Panc1 (cell line): ENCODE measurements around the gene DTD1. TPM values are rescaled to one million over a fixed set of nuclear protein-coding genes. Genes with fewer than 3 reads are reported as not detected.

Source experiments
- ATAC-seq: fragments of 200-7000 bp; cut with Tn5 transposase; 2 replicates; pipeline ENCODE4 v1.9.1; 2020; ENCODE audit warnings: mild to moderate bottlenecking, moderate library complexity
- BruUV-seq: library from RNA; stranded (reverse); fragments of 400-500 nt; replicated peaks from 2 replicates; lab custom pipeline; 2021; lab: Mats Ljungman, UMichigan
- CTCF ChIA-PET: fragments of 300-600 bp; sonication (Branson Sonifier 250); formaldehyde crosslinking; loops from one replicate; lab custom pipeline; 2022; ENCODE audit warnings: antibody characterized with exemption; lab: Charles Lee
- POLR2A ChIA-PET: fragments of 300-600 bp; sonication (Branson Sonifier 250); formaldehyde crosslinking; loops from one replicate; lab custom pipeline; 2022; ENCODE audit warnings: antibody characterized with exemption; lab: Charles Lee
- DNase-seq: peaks from one replicate; pipeline ENCODE4 v3.0.0-alpha.2; 2010; ENCODE audit warnings: low read depth, low spot score
- H3K27ac ChIP-seq: 2 replicates; pipeline ENCODE4 v1.5.1; 2011; ENCODE audit warnings: mild to moderate bottlenecking, low read length, inconsistent platforms
- H3K27me3 ChIP-seq: fragments of 200-500 bp; sonication (Bioruptor generic); 2 replicates; pipeline ENCODE4 v1.6.0; 2014; ENCODE audit warnings: low read length, inconsistent platforms; ENCODE audit not compliant: control insufficient read depth, insufficient read depth
- H3K36me3 ChIP-seq: fragments of 200-500 bp; sonication (Bioruptor generic); 2 replicates; pipeline ENCODE4 v1.5.1; 2014; ENCODE audit warnings: inconsistent platforms, mild to moderate bottlenecking, low read length, moderate library complexity; ENCODE audit not compliant: control insufficient read depth, insufficient read depth
- H3K4me1 ChIP-seq: 2 replicates; pipeline ENCODE4 v1.5.1; 2011; ENCODE audit warnings: inconsistent platforms, mild to moderate bottlenecking, low read length, moderate library complexity; ENCODE audit not compliant: control insufficient read depth, insufficient read depth
- H3K4me3 ChIP-seq, 2 experiments: 2 replicates each; pipeline ENCODE4 v1.5.1; 2011 to 2012; ENCODE audit warnings: low read depth in 2 of 2, low read length in 2 of 2, mild to moderate bottlenecking in 2 of 2, inconsistent platforms in 1 of 2, moderate library complexity in 1 of 2
- H3K9me3 ChIP-seq: fragments of 200-500 bp; sonication (Bioruptor generic); 2 replicates; pipeline ENCODE4 v1.5.1; 2014; ENCODE audit warnings: low read depth, mild to moderate bottlenecking, inconsistent platforms, low read length, moderate library complexity; ENCODE audit not compliant: control insufficient read depth, insufficient read depth
- POLR2AphosphoS5 ChIP-seq: IDR thresholded peaks from 2 replicates; pipeline ENCODE4 v1.6.1; 2012; ENCODE audit warnings: mild to moderate bottlenecking, low read depth, low read length, moderate library complexity
- SIN3A ChIP-seq: IDR thresholded peaks from 2 replicates; pipeline ENCODE4 v1.6.1; 2012; ENCODE audit warnings: low read depth, mild to moderate bottlenecking, low read length, moderate library complexity, borderline replicate concordance; ENCODE audit not compliant: insufficient read depth
- TCF7L2 ChIP-seq: IDR thresholded peaks from 2 replicates; pipeline ENCODE4 v1.6.1; 2011; ENCODE audit warnings: mild to moderate bottlenecking, low read depth, low read length, inconsistent platforms
- in situ Hi-C: cut with HindIII; loops from 2 replicates; pipeline ENCODE4 v1.10.0; 2016; ENCODE audit warnings: low sequenced_read_pairs, low pct_unique_long_range_greater_than_20kb
- intact Hi-C: fragments of 100-400 bp; cut with micrococcal nuclease; formaldehyde crosslinking; loops from one replicate; pipeline ENCODE4 v1.10.0; 2022; ENCODE audit not compliant: unreplicated experiment
- total RNA-seq: library from RNA; stranded (reverse); gene quantifications from one replicate; pipeline ENCODE4 v1.2.1, GENCODE V29; 2021; ENCODE audit not compliant: unreplicated experiment
- TF ChIP-seq, protein P1 (sequence below): fragments of 450-650 bp; IDR thresholded peaks from 2 replicates; pipeline ENCODE4 v1.5.1; 2017; ENCODE audit warnings: mild to moderate bottlenecking
- TF ChIP-seq, protein P2 (sequence below), 2 experiments: IDR thresholded peaks; 2 replicates each; pipeline ENCODE4 v1.6.1; 2011 to 2012; ENCODE audit warnings: low read depth in 2 of 2, control low read depth in 1 of 2, low read length in 1 of 2, mild to moderate bottlenecking in 1 of 2, moderate library complexity in 1 of 2; ENCODE audit not compliant: insufficient read depth in 1 of 2

DTD1 gene
- total RNA-seq, 1 experiment from 2014 or later = 23.6 TPM

DNA sequence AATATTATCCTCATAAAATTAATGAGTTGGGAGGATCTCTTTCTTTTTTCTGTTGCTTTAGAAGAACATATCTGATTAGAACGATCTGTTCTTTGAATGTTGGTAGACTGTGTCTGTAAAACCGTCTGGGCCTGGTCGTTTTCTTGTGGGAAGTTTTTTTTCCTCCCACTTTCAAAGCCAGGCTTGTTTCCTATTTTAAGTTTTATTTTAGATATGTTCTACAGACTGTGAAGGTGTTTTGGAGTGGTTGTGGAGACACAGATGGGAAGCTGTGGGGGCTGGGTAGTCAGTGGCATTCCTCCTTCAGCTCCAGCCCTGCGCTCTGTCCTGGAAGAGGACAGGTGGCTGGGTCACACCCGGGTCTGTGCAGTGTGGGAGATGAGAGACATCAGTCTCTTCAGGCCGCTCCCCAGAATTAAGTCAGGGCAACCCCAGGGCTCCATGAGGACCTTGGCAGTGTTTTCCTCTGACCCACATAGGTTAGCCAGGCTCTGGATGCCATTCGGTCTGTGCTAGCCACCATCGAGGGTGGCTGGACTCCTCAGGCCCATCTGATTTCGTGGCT is 133.8 kb downstream of the DTD1 start:
- no TSS peak for BruUV-seq
- in situ Hi-C loops (no loop called here), intact Hi-C loops (no loop called here)
- Histone ChIP-seq H3K4me1 (no peaks in the 10 kb centered on the region), H3K9me3 (no peaks in the 10 kb centered on the region), H3K27me3 (no peaks in the 10 kb centered on the region), H3K36me3 (no peaks in the 10 kb centered on the region), H3K4me3 (no peak overlapping the region), H3K27ac (no peak overlapping the region)
- POLR2A ChIA-PET = no interaction called here
- TF ChIP-seq SIN3A (no peak), TCF7L2 (no peak), POLR2AphosphoS5 (no peak)
- TF ChIP-seq, protein P1, sequence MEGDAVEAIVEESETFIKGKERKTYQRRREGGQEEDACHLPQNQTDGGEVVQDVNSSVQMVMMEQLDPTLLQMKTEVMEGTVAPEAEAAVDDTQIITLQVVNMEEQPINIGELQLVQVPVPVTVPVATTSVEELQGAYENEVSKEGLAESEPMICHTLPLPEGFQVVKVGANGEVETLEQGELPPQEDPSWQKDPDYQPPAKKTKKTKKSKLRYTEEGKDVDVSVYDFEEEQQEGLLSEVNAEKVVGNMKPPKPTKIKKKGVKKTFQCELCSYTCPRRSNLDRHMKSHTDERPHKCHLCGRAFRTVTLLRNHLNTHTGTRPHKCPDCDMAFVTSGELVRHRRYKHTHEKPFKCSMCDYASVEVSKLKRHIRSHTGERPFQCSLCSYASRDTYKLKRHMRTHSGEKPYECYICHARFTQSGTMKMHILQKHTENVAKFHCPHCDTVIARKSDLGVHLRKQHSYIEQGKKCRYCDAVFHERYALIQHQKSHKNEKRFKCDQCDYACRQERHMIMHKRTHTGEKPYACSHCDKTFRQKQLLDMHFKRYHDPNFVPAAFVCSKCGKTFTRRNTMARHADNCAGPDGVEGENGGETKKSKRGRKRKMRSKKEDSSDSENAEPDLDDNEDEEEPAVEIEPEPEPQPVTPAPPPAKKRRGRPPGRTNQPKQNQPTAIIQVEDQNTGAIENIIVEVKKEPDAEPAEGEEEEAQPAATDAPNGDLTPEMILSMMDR = no peak
- TF ChIP-seq, protein P2, sequence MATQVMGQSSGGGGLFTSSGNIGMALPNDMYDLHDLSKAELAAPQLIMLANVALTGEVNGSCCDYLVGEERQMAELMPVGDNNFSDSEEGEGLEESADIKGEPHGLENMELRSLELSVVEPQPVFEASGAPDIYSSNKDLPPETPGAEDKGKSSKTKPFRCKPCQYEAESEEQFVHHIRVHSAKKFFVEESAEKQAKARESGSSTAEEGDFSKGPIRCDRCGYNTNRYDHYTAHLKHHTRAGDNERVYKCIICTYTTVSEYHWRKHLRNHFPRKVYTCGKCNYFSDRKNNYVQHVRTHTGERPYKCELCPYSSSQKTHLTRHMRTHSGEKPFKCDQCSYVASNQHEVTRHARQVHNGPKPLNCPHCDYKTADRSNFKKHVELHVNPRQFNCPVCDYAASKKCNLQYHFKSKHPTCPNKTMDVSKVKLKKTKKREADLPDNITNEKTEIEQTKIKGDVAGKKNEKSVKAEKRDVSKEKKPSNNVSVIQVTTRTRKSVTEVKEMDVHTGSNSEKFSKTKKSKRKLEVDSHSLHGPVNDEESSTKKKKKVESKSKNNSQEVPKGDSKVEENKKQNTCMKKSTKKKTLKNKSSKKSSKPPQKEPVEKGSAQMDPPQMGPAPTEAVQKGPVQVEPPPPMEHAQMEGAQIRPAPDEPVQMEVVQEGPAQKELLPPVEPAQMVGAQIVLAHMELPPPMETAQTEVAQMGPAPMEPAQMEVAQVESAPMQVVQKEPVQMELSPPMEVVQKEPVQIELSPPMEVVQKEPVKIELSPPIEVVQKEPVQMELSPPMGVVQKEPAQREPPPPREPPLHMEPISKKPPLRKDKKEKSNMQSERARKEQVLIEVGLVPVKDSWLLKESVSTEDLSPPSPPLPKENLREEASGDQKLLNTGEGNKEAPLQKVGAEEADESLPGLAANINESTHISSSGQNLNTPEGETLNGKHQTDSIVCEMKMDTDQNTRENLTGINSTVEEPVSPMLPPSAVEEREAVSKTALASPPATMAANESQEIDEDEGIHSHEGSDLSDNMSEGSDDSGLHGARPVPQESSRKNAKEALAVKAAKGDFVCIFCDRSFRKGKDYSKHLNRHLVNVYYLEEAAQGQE (IDR thresholded peaks at IDR 0.05; ENCODE audit: insufficient read depth in 1 of 2, low read depth in 2 of 2, low read length in 1 of 2) = no peak
- ATAC-seq = no peak
- CTCF ChIA-PET = no interaction called here
- DNase-seq = no peak

DNA sequence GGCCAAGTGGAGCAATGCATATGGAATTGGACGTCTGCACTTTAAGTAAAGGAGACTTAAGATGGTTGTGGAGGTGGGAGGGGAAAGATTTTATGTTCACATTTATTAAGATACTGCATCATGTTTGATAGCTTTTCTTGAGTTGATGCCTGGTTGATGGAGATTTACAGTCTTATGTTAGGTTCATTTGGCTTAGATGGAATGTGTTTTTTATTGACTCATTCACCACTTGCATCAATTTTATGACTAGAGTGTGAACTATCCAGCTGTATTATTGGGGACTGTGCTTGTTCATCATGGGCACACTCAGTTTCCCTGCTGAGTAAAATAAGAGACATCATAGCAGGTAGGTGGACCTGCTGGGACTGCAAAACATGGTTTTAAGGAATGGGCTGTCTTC is 134.5 kb downstream of the DTD1 start:
- in situ Hi-C loops = no loop called here
- ATAC-seq (no peak), DNase-seq (no peak)
- Histone ChIP-seq H3K36me3 (no peaks in the 10 kb centered on the region), H3K4me3 (no peak overlapping the region), H3K27ac (no peak overlapping the region), H3K27me3 (no peaks in the 10 kb centered on the region), H3K4me1 (no peaks in the 10 kb centered on the region), H3K9me3 (no peaks in the 10 kb centered on the region)
- POLR2A ChIA-PET = no interaction called here
- intact Hi-C loops = no loop called here
- no TSS peak for BruUV-seq
- TF ChIP-seq, protein P1 = no peak
- TF ChIP-seq SIN3A = no peak
- TF ChIP-seq TCF7L2 = no peak
- TF ChIP-seq, protein P2 (IDR thresholded peaks at IDR 0.05; ENCODE audit: insufficient read depth in 1 of 2, low read depth in 2 of 2, low read length in 1 of 2) = no peak
- TF ChIP-seq POLR2AphosphoS5 = no peak
- CTCF ChIA-PET = no interaction called here
